Measurements from ENCODE around the gene MIEN1.
"Not testable (repeated sequence)": the region's sequence is repeated elsewhere in the genome, so short reads cannot be mapped to it uniquely, and the experiment has no call there.

Gene MIEN1

GRCh38 chr17:39739885-39740356, 9.6 kb upstream of the MIEN1 start:
- no peak for DNase-seq (ENCODE audit: low read depth in 3 of 3)

- no peak for DNase-seq (ENCODE audit: low read depth in 3 of 3)
These were observed 8.9 kb upstream of the MIEN1 start for GRCh38 chr17:39738983-39739884.

- peak in 2 of 3 experiments; percentile 24 to 65 for DNase-seq (ENCODE audit: low read depth in 3 of 3)
These were observed 8.2 kb upstream of the MIEN1 start for GRCh38 chr17:39738568-39738901.

GRCh38 chr17:39737760-39738567, 7.6 kb upstream of the MIEN1 start, which contains the start of gene GRB7:
Gene GRB7 (plus strand): TSS chr17:39737938. CDS start chr17:39742302, 4,364 bp downstream.
- DNase-seq (ENCODE audit: low read depth in 3 of 3) = no peak

- no peak for DNase-seq (ENCODE audit: low read depth in 3 of 3)
These were observed 7.0 kb upstream of the MIEN1 start for GRCh38 chr17:39737206-39737759.

GRCh38 chr17:39736319-39737165, 6.2 kb upstream of the MIEN1 start:
- no peak for DNase-seq (ENCODE audit: low read depth in 3 of 3)

- DNase-seq (ENCODE audit: low read depth in 3 of 3) = no peak
These were observed 5.5 kb upstream of the MIEN1 start for GRCh38 chr17:39735882-39736281.

- no peak for DNase-seq (ENCODE audit: low read depth in 3 of 3)
These were observed 2.3 kb upstream of the MIEN1 start for GRCh38 chr17:39732586-39732985.

- DNase-seq (ENCODE audit: low read depth in 3 of 3) = no peak
These were observed 966 bp downstream of the MIEN1 start for GRCh38 chr17:39729280-39729851.

GRCh38 chr17:39727556-39727955, 2.8 kb downstream of the MIEN1 start:
- DNase-seq (ENCODE audit: low read depth in 3 of 3) = no peak

- DNase-seq (ENCODE audit: low read depth in 3 of 3) = no peak
These were observed 3.7 kb downstream of the MIEN1 start for GRCh38 chr17:39726617-39727016.

GRCh38 chr17:39725923-39726322, 4.4 kb downstream of the MIEN1 start:
- DNase-seq (ENCODE audit: low read depth in 3 of 3) = not testable (repeated sequence)

GRCh38 chr17:39724731-39725130, 5.6 kb downstream of the MIEN1 start:
- no peak for DNase-seq (ENCODE audit: low read depth in 3 of 3)

- DNase-seq (ENCODE audit: low read depth in 3 of 3) = peak in 1 of 3 experiments; percentile 37
These were observed 7.1 kb downstream of the MIEN1 start for GRCh38 chr17:39722965-39723848.

- no peak for DNase-seq (ENCODE audit: low read depth in 3 of 3)
These were observed 8.2 kb downstream of the MIEN1 start for GRCh38 chr17:39722104-39722503.

- no peak for DNase-seq (ENCODE audit: low read depth in 3 of 3)
These were observed 10.6 kb downstream of the MIEN1 start for GRCh38 chr17:39719563-39720355.

GRCh38 chr17:39717660-39718059, 12.7 kb downstream of the MIEN1 start:
- DNase-seq (ENCODE audit: low read depth in 3 of 3) = no peak

GRCh38 chr17:39716879-39717536, 13.3 kb downstream of the MIEN1 start:
- DNase-seq (ENCODE audit: low read depth in 3 of 3) = no peak

All from stimulated activated CD4-positive, alpha-beta T cell treated with anti-CD3 and anti-CD28 coated beads, TNF-alpha, amount 100 ng/mL, for 24 hours (primary cell).